Coronary artery (tissue), 2 donors: ENCODE measurements around the gene COL5A1.
A peak's percentile ranks its signal among the peaks of the same experiment; 100 is the strongest.

Experiments used
- DNase-seq: peaks from one replicate; pipeline ENCODE4 v3.0.0-alpha.2; 2017; ENCODE audit warnings: low spot score
- H3K27ac ChIP-seq, 2 donors: fragments of 200-600 bp; sonication (generic); one replicate each; pipeline ENCODE4 v1.5.1; 2016 to 2019
- H3K4me3 ChIP-seq: fragments of 200-600 bp; sonication (generic); 2 replicates; pipeline ENCODE4 v1.5.1; 2016; ENCODE audit warnings: mild to moderate bottlenecking, moderate library complexity
- CTCF ChIP-seq: fragments of 200-600 bp; sonication (generic); IDR thresholded peaks from one replicate; pipeline ENCODE4 v1.5.1; 2019; ENCODE audit warnings: antibody characterized with exemption

COL5A1 gene

DNA sequence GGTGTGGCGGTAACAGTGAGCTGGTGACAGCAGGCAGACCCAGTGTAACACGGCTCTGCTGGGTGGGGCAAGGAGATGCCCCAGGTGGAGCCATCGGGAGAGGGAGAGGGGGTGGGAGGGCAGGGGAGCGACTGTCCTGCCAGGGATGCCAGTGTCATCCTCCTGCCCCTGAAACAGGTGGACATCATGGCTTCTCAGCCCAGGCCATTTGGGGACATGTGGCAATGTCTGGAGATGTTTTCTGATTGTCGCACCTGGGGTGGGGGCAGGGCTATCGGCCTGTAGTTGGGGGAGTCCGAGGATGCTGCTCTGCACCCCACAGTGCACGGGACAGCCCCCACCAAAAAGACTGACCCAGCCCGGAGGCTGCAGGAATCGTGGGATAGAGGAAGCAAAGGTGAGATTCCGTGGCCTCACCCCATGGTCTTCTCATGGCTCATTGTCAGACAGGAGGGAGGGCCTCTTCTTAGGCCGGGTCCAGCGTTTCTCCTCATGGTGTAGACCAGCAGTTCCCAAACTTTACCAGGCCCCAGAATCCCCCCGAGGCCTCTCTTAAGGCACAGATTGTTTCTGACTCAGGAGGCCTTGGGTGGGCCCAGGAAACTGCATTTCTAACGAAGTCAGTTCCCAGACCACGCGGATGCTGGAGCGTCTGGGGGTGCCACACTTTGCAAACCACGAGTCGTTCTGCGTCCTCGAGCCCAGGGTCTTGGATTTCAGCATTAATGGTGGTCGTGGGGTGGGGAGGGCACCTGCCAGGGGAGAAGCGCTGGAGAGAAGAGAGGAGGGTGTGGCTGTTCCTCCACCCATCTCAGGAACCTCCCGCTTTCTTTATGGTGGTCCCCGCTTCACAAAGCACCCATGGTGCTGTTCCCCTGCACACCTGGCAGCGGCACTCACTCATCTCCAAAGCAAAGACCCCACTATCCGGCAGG lies 11.0 kb downstream of the COL5A1 start:
- no peak overlapping the region for H3K4me3 ChIP-seq
- DNase-seq = no peak
- TF ChIP-seq CTCF = no peak
- no peak overlapping the region for H3K27ac ChIP-seq

- peak overlapping the region in 1 of 2 donors; percentile 37 for H3K27ac ChIP-seq
- H3K4me3 ChIP-seq = no peak overlapping the region
- no peak for DNase-seq
- TF ChIP-seq CTCF = no peak
These were observed 11.8 kb downstream of the COL5A1 start for GRCh38 chr9:134653259-134654009.

DNA sequence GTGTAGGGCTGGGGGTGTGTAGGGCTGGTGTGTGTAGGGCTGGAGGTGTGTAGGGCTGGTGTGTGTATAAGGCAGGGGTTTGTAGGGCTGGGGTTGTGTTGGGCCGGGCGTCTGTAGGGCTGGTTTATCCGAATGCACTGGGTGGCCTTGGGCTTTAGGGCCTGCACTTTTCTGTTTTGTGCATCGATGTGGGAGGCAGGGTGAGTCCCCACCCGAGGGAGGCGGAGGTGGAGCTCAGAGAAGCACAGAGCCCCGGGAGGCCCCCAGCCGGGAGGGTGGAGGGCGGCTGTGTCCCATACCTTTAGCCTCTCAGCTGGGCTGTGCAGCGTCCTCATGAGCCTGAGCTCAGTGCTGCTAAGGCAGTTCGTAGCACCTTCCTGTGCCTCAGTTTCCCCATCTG lies 13.5 kb downstream of the COL5A1 start:
- no peak for DNase-seq
- Histone ChIP-seq H3K4me3 (no peak overlapping the region), H3K27ac (no peak overlapping the region)
- no peak for TF ChIP-seq CTCF

DNA sequence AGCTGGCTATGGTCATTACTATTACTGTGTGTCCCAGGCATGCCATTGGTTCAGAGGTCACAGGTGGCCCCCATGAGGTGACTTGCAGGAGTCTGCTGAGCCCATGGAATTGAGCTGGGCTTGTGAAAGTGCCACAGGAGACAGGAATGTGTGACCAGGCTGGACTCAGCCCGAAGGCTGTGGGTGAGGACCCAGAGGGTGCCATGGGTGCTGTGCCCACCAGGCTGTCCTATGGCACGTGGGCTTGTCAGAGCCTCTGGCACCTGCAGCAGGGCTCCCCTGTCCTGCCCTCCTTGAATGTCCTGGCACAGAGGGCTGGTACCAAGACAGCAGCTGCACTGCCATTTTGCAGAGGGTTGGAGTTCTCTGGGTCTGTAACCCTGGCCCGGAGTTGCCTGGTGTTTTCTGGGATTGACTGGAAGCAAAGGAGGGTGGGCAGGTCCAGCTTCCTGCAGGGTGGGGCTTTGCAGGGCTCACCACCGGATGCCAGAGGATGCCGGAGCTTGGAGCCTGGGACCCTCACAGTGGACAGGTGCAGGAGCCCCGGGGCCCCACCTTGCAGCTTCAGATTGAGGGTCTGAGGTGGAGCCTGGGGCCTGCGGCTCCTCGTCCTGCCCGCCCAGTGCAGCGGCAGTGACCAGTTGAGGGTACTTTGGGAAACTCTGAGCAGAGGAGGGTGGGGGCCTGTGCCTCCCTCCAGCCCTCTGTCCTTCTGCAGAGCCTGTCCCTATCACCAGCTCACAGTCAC lies 14.2 kb downstream of the COL5A1 start:
- Histone ChIP-seq H3K27ac (no peak overlapping the region), H3K4me3 (no peak overlapping the region)
- no peak for DNase-seq
- TF ChIP-seq CTCF = no peak

GRCh38 chr9:134656334-134657006 lies 14.9 kb downstream of the COL5A1 start:
- DNase-seq = no peak
- no peak for TF ChIP-seq CTCF
- H3K27ac ChIP-seq = no peak overlapping the region
- H3K4me3 ChIP-seq = no peak overlapping the region

DNA sequence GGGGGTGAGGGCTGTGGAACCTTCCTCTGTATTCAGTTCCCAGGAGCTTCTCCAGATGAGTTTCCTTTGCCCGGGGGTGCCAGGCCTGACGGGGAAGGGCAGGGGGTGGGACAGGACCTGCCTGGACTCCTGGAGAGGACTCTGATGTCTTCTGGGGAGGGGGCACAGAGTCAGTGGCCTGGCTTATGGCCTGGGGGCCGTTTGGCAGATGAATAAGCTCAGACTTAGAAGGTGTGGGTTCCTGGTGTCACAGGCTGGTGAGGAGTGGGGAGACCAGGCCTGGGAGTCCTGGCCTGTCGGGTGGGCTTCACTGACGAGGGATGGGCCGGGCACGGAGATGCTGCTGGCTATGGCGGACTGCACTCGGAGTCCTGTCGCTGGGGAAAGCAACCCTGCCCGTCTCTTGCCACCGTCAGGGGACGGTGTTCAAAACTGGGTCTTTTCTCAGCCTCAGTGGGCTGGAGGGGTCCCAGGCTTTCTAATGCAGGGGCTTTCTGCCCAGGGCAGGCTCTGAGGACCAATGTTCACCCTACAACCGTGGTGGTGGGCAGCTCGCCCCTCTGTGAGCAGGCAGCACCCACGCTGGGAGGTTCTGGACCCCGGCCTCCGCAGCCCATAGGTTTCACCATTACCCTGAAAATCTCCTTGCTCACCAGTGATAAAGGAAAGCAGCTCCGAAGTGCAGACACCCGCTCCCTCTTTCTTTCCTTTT lies 16.2 kb downstream of the COL5A1 start:
- H3K4me3 ChIP-seq = no peak overlapping the region
- no peak for TF ChIP-seq CTCF
- peak overlapping the region in 1 of 2 donors; percentile 45 for H3K27ac ChIP-seq
- DNase-seq = no peak
